NOMO-1 treated with dmso at 0.1 percent for 144 hours (cell line): ENCODE data around the gene ARSB.

Experiments used
- DNase-seq: peaks from one replicate; lab custom pipeline; 2025; ENCODE audit not compliant: unreplicated experiment; lab: John Stamatoyannopoulos, UW

ARSB gene

GRCh38 chr5:78985116-78985724, at the start of gene ARSB:
TSS of gene ARSB (minus strand) at chr5:78985310. CDS start at chr5:78985248, 62 bp downstream.
- DNase-seq: peak; percentile 50

GRCh38 chr5:79032782-79033181, 47.7 kb upstream of the ARSB start:
- DNase-seq: no peak

- no peak for DNase-seq
These were observed 47.1 kb upstream of the ARSB start for GRCh38 chr5:79032031-79032695.

GRCh38 chr5:79031485-79031867, 46.4 kb upstream of the ARSB start:
- no peak for DNase-seq

- DNase-seq: no peak
These were observed 45.8 kb upstream of the ARSB start for GRCh38 chr5:79030663-79031484.

GRCh38 chr5:79025054-79025472, 40.0 kb upstream of the ARSB start:
- DNase-seq: no peak

GRCh38 chr5:79023947-79024346, 38.8 kb upstream of the ARSB start:
- no peak for DNase-seq

GRCh38 chr5:79023348-79023747, 38.2 kb upstream of the ARSB start:
- DNase-seq: no peak

GRCh38 chr5:79022771-79023170, 37.7 kb upstream of the ARSB start:
- no peak for DNase-seq

GRCh38 chr5:79021753-79022152, 36.6 kb upstream of the ARSB start:
- DNase-seq: no peak

- no peak for DNase-seq
These were observed 35.9 kb upstream of the ARSB start for GRCh38 chr5:79020861-79021561.

- DNase-seq: no peak
These were observed 29.5 kb upstream of the ARSB start for GRCh38 chr5:79014631-79015030.

GRCh38 chr5:79011869-79012268, 26.8 kb upstream of the ARSB start:
- DNase-seq: no peak

- DNase-seq: no peak
These were observed 26.2 kb upstream of the ARSB start for GRCh38 chr5:79011219-79011836.

GRCh38 chr5:79008362-79008761, 23.3 kb upstream of the ARSB start:
- DNase-seq: no peak

- no peak for DNase-seq
These were observed 22.8 kb upstream of the ARSB start for GRCh38 chr5:79007872-79008271.

- DNase-seq: no peak
These were observed 21.0 kb upstream of the ARSB start for GRCh38 chr5:79005936-79006631.

GRCh38 chr5:79005151-79005550, 20.0 kb upstream of the ARSB start:
- DNase-seq: no peak

GRCh38 chr5:79002374-79002773, 17.3 kb upstream of the ARSB start:
- DNase-seq: no peak

- DNase-seq: no peak
These were observed 16.4 kb upstream of the ARSB start for GRCh38 chr5:79001471-79001870.
